ENCODE data around the gene MYO3B. TPM values are rescaled to one million over a fixed set of nuclear protein-coding genes. Genes with fewer than 3 reads are reported as not detected.

Gene MYO3B
- total RNA-seq, 1 experiment from 2014 or later = not detected

DNA sequence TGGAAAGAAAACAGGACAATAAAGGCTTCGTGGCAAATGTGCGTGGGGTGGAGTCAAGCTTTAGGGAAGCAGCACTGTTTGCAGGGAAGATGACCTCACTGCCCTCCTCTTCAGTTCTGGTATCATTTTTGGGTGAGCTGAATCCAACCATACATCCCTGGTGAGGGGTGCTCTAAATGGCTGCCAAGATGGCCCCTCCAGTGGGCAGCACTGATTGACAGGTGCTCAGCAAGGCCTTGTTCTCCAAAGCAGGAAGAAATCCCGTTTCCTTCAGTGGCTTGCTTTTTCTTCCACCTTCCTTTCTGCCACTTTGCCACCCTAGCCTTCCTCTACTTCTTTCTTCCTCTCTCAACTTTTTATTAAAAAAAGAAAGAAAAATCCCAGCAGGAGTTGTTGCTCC is 404.4 kb downstream of the MYO3B start:
- Mint-ChIP-seq H3K27ac (ENCODE audit: low read depth, unreplicated experiment) (no peak overlapping the region), H3K9me3 (ENCODE audit: unreplicated experiment) (no peaks in the 10 kb centered on the region), H3K27me3 (ENCODE audit: insufficient read depth, unreplicated experiment) (no peaks in the 10 kb centered on the region), H3K4me1 (ENCODE audit: insufficient read depth, unreplicated experiment) (peaks cover 5% of the 10 kb centered on the region), H3K36me3 (ENCODE audit: insufficient read depth, unreplicated experiment) (no peaks in the 10 kb centered on the region), H3K4me3 (ENCODE audit: unreplicated experiment) (no peak overlapping the region)
- intact Hi-C loops (cut with micrococcal nuclease) = no loop called here
- TF ChIP-seq, protein P1, sequence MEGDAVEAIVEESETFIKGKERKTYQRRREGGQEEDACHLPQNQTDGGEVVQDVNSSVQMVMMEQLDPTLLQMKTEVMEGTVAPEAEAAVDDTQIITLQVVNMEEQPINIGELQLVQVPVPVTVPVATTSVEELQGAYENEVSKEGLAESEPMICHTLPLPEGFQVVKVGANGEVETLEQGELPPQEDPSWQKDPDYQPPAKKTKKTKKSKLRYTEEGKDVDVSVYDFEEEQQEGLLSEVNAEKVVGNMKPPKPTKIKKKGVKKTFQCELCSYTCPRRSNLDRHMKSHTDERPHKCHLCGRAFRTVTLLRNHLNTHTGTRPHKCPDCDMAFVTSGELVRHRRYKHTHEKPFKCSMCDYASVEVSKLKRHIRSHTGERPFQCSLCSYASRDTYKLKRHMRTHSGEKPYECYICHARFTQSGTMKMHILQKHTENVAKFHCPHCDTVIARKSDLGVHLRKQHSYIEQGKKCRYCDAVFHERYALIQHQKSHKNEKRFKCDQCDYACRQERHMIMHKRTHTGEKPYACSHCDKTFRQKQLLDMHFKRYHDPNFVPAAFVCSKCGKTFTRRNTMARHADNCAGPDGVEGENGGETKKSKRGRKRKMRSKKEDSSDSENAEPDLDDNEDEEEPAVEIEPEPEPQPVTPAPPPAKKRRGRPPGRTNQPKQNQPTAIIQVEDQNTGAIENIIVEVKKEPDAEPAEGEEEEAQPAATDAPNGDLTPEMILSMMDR (IDR thresholded peaks at IDR 0.05; ENCODE audit: unreplicated experiment) = no peak
- ChIA-PET POLR2A (no interaction called here), CTCF (no interaction called here)
- no peak for DNase-seq (ENCODE audit: unreplicated experiment)
- BruUV-seq (replicated peaks) = no TSS peak

GRCh38 chr2:170582751-170583463 is 405.0 kb downstream of the MYO3B start:
- intact Hi-C loops (cut with micrococcal nuclease) = no loop called here
- no TSS peak for BruUV-seq (replicated peaks)
- CTCF ChIA-PET = no interaction called here
- Mint-ChIP-seq H3K4me1 (ENCODE audit: insufficient read depth, unreplicated experiment) (peaks cover 5% of the 10 kb centered on the region), H3K27me3 (ENCODE audit: insufficient read depth, unreplicated experiment) (no peaks in the 10 kb centered on the region), H3K9me3 (ENCODE audit: unreplicated experiment) (no peaks in the 10 kb centered on the region), H3K4me3 (ENCODE audit: unreplicated experiment) (no peak overlapping the region), H3K36me3 (ENCODE audit: insufficient read depth, unreplicated experiment) (no peaks in the 10 kb centered on the region), H3K27ac (ENCODE audit: low read depth, unreplicated experiment) (no peak overlapping the region)
- DNase-seq (ENCODE audit: unreplicated experiment) = no peak
- TF ChIP-seq, protein P1 (IDR thresholded peaks at IDR 0.05; ENCODE audit: unreplicated experiment) = no peak
- POLR2A ChIA-PET = no interaction called here

DNA sequence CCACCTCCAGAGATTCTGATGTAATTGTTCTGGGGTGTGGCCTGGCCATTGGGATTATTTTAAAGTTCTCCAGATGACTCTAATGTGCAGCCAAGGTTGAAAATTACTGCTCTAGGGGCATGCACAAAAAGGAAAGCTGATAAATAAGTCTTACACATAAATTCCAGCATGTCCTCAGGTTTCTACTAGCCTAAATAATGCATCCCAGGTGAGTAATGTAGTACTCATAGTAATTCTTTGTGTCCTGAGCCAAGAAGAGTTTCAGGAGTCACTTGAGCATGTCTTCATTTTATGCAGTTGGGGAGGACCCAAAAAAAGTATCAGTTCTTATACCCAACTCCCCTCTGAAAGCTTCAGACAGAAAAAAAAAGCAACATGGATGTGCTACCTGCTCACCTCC is 407.1 kb downstream of the MYO3B start:
- no TSS peak for BruUV-seq (replicated peaks)
- DNase-seq (ENCODE audit: unreplicated experiment) = peak; percentile 60
- CTCF ChIA-PET = interaction anchor here (0.6 to 0.9 kb wide), 3 partner anchors 10 to 189 kb away, joined by 3 to 5 read pairs (median 3); no protein-coding TSS in a partner anchor

GRCh38 chr2:170586571-170587095 is 408.7 kb downstream of the MYO3B start:
- POLR2A ChIA-PET = interaction anchor here (0.6 to 0.7 kb wide), 3 partner anchors 74 to 1713 kb away, joined by 3 read pairs; no protein-coding TSS in a partner anchor
- H3K4me1 Mint-ChIP-seq (ENCODE audit: insufficient read depth, unreplicated experiment) = peaks cover 12% of the 10 kb centered on the region
- H3K9me3 Mint-ChIP-seq (ENCODE audit: unreplicated experiment) = no peaks in the 10 kb centered on the region
- H3K27ac Mint-ChIP-seq (ENCODE audit: low read depth, unreplicated experiment) = no peak overlapping the region
- H3K36me3 Mint-ChIP-seq (ENCODE audit: insufficient read depth, unreplicated experiment) = no peaks in the 10 kb centered on the region
- H3K27me3 Mint-ChIP-seq (ENCODE audit: insufficient read depth, unreplicated experiment) = no peaks in the 10 kb centered on the region
- intact Hi-C loops (cut with micrococcal nuclease) = no loop called here
- TF ChIP-seq, protein P1 (IDR thresholded peaks at IDR 0.05; ENCODE audit: unreplicated experiment) = no peak
- CTCF ChIA-PET = no interaction called here
- H3K4me3 Mint-ChIP-seq (ENCODE audit: unreplicated experiment) = no peak overlapping the region
- BruUV-seq (replicated peaks) = no TSS peak
- DNase-seq (ENCODE audit: unreplicated experiment) = no peak

More for the DNA sequence above, 407.1 kb downstream of the MYO3B start:
- H3K27ac Mint-ChIP-seq (ENCODE audit: low read depth, unreplicated experiment) = no peak overlapping the region
- H3K27me3 Mint-ChIP-seq (ENCODE audit: insufficient read depth, unreplicated experiment) = no peaks in the 10 kb centered on the region
- intact Hi-C loops (cut with micrococcal nuclease) = no loop called here
- no peaks in the 10 kb centered on the region for H3K36me3 Mint-ChIP-seq (ENCODE audit: insufficient read depth, unreplicated experiment)
- POLR2A ChIA-PET = interaction anchor here (0.6 to 1.5 kb wide), 12 partner anchors 9 to 1440 kb away, joined by 3 to 4 read pairs (median 3); no protein-coding TSS in a partner anchor
- peaks cover 12% of the 10 kb centered on the region for H3K4me1 Mint-ChIP-seq (ENCODE audit: insufficient read depth, unreplicated experiment)
- TF ChIP-seq, protein P1 (IDR thresholded peaks at IDR 0.05; ENCODE audit: unreplicated experiment) = no peak
- no peak overlapping the region for H3K4me3 Mint-ChIP-seq (ENCODE audit: unreplicated experiment)
- no peaks in the 10 kb centered on the region for H3K9me3 Mint-ChIP-seq (ENCODE audit: unreplicated experiment)
